Mesenteric fat pad (tissue), 1 donor: ENCODE data around the gene CRYM. TPM values are rescaled to one million over a fixed set of nuclear protein-coding genes. Genes with fewer than 3 reads are reported as not detected.
"Not testable (repeated sequence)": the region's sequence is repeated elsewhere in the genome, so short reads cannot be mapped to it uniquely, and the experiment has no call there.

Experiments
- DNase-seq: peaks from one replicate; pipeline ENCODE4 v3.0.0-alpha.2; 2020; ENCODE audit warnings: low spot score
- total RNA-seq: library from RNA; stranded (reverse); fragmentation: NEBNext Ultra II Directional; extraction: Animal tissue kit (Norgen Biotek cat#: 25700); gene quantifications from one replicate; pipeline ENCODE4 v1.2.1, GENCODE V29; 2021
- donor health status: DM: yes; HTN: yes; CAD: no.

The CRYM gene
- total RNA-seq, 1 donor from 2014 or later = not detected

GRCh38 chr16:21250072-21250923 lies 27.8 kb downstream of the CRYM start:
- no peak for DNase-seq

- not testable (repeated sequence) for DNase-seq
These were observed 29.9 kb downstream of the CRYM start for GRCh38 chr16:21248179-21248578.

- DNase-seq = no peak
These were observed 33.4 kb downstream of the CRYM start for GRCh38 chr16:21244518-21245215.

- DNase-seq = no peak
These were observed 35.3 kb downstream of the CRYM start for GRCh38 chr16:21242756-21243155.

- DNase-seq = no peak
These were observed 38.4 kb downstream of the CRYM start for GRCh38 chr16:21239646-21240045.

- no peak for DNase-seq
These were observed 41.3 kb downstream of the CRYM start for GRCh38 chr16:21236831-21237230.

GRCh38 chr16:21235199-21235585 lies 42.9 kb downstream of the CRYM start:
- no peak for DNase-seq

- no peak for DNase-seq
These were observed 44.5 kb downstream of the CRYM start, which contains the start of gene ANKS4B for GRCh38 chr16:21233521-21234150. TSS of gene ANKS4B (plus strand) at chr16:21233699. CDS start at chr16:21233738, 39 bp downstream.

- no peak for DNase-seq
These were observed 45.0 kb downstream of the CRYM start for GRCh38 chr16:21233045-21233520.

- no peak for DNase-seq
These were observed 49.7 kb downstream of the CRYM start for GRCh38 chr16:21228361-21228872.

GRCh38 chr16:21227866-21228265 lies 50.2 kb downstream of the CRYM start:
- no peak for DNase-seq

- no peak for DNase-seq
These were observed 51.3 kb downstream of the CRYM start for GRCh38 chr16:21226749-21227148.

- DNase-seq = no peak
These were observed 53.3 kb downstream of the CRYM start for GRCh38 chr16:21224800-21225199.

GRCh38 chr16:21223787-21224186 lies 54.3 kb downstream of the CRYM start:
- DNase-seq = peak; percentile 41

GRCh38 chr16:21222495-21223337 lies 55.4 kb downstream of the CRYM start:
- DNase-seq = no peak

- DNase-seq = no peak
These were observed 58.5 kb downstream of the CRYM start for GRCh38 chr16:21219551-21219950.

- peak; percentile 6 for DNase-seq
These were observed 59.9 kb downstream of the CRYM start for GRCh38 chr16:21218153-21218552.

GRCh38 chr16:21217121-21217520 lies 61.0 kb downstream of the CRYM start:
- DNase-seq = no peak

- DNase-seq = no peak
These were observed 64.0 kb downstream of the CRYM start for GRCh38 chr16:21214086-21214485.

GRCh38 chr16:21211486-21211885 lies 66.6 kb downstream of the CRYM start, which contains the start of gene ZP2:
TSS of gene ZP2 (minus strand) at chr16:21211574. CDS start at chr16:21211547, 27 bp downstream.
- no peak for DNase-seq
